Measurements from ENCODE around the gene AMZ1.

DNA sequence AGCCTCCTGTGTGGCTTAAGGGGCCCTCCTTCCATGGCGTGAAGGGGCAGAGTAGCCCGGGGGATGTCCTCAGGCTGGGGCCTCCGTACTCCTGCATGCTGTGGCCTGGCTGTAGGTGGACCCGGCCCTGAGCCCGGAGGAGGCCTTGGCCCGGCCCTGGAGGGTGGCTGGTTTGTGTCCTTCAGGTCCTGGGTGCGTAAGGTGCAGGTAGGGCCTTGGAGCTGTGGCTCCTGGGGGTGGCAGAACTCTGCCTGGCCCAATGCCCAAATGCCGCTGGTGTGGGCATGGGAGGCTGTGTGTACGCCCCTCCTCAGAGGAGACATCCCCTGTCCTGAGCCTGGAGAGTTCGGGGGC, 26.9 kb upstream of the AMZ1 start:
- TF ChIP-seq POLR2AphosphoS5 (IDR thresholded peaks at IDR 0.05; ENCODE audit: low read depth, low read length) = no peak
- TF ChIP-seq POLR2A (IDR thresholded peaks at IDR 0.05; ENCODE audit: low read depth, low read length) = no peak
- no peak for TF ChIP-seq TAF1 (IDR thresholded peaks at IDR 0.05; ENCODE audit: low read depth, low read length)
- TF ChIP-seq PAX5 (IDR thresholded peaks at IDR 0.05; ENCODE audit: insufficient read depth, low read length, severe bottlenecking) = no peak
- no peak for TF ChIP-seq SPI1 (IDR thresholded peaks at IDR 0.05; ENCODE audit: low read depth, low read length)
- no peak for TF ChIP-seq POU2F2 (IDR thresholded peaks at IDR 0.05; ENCODE audit: low read depth, low read length)

Measured in GM12891 (cell line).